ENCODE measurements around the gene PRKAG2.

Gene PRKAG2

DNA sequence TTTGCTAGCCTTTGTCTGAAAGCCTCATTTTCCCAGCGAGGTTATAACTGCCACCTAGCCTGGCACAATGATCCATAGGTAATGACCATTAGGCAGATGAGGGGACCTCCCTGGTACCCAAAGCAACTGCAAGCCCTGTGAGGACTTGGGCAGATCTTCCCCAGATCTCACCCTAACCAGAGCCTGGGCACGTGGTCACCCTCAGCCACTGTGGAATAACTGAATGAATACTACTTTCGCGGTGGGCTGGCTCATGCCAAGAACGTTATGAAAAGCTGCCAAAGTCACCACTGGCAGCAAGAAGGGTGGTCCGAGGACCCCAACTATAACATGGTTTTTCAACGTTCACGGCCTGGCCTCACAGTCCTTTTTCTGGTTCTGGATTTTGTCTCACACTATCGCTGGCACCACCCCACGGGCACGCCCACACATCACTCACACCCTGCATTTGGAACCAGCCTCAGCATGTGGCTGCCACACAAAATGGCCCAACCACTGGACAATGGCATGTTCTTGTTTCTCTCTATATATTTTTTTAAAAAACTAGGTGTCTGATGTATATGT is 3.4 kb downstream of the PRKAG2 start:
- no peaks in the 10 kb centered on the region for H3K9me3 ChIP-seq (ENCODE audit: control insufficient read depth in 5 of 5, low read length in 5 of 5)
- peaks cover 0 to 6% (median 0%) of the 10 kb centered on the region in 5 donors for H3K27me3 ChIP-seq (ENCODE audit: control insufficient read depth in 5 of 5, insufficient read depth in 4 of 5, low read length in 5 of 5)
- no peak overlapping the region for H3K27ac ChIP-seq (ENCODE audit: low read depth, low read length)
- H3K4me3 ChIP-seq (ENCODE audit: low read depth in 1 of 5, low read length in 5 of 5) = no peak overlapping the region
- no peak overlapping the region for H3K9ac ChIP-seq (ENCODE audit: low read length in 5 of 5)
- peaks cover 12 to 69% (median 49%) of the 10 kb centered on the region in 5 donors for H3K4me1 ChIP-seq (ENCODE audit: control insufficient read depth in 5 of 5, insufficient read depth in 5 of 5, low read length in 5 of 5)
- H3K36me3 ChIP-seq (ENCODE audit: control insufficient read depth in 5 of 5, insufficient read depth in 5 of 5, low read length in 5 of 5) = no peaks in the 10 kb centered on the region

DNA sequence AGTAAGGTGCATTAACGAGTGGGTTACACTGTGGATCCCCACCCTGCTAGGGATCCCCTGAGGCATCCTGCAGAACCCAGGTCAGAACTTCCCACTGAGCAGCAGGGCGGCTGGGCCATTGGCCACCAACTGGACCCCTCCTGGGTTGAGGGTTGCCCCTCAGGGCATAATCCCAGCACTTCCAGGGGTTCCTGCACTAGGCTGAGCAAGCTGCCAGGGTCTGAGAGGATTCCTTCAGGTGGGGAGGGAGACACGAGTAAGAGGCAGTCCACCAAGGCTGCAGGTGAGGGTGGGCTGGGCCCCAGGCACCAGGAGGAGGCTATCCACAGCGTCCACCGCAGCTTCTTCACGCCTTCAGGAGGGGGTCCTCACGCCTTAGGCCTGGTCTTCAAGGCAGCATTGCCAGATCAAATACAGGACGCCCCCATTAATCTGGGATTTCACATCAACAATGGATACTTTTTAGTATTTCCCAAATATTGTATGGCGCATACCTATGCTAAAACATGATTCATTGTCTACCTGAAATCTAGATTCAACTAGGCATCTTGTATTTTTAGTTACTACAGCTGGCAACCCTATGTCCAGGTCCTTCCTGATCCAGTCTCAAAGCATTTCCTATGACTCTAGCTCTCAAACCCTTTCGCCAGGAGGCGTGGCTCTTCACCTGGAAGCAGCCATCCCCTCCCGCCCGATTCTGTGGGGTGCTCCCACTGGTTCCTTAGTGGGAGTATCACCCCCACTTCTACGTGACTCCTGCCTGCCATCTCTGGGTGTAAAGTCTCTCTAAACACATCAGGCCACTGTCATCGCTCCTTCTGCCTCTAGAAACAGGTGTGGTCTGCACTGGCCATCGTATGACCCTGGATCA is 4.1 kb downstream of the PRKAG2 start:
- Histone ChIP-seq H3K4me1 (ENCODE audit: control insufficient read depth in 5 of 5, insufficient read depth in 5 of 5, low read length in 5 of 5) (peaks cover 13 to 69% (median 49%) of the 10 kb centered on the region in 5 donors), H3K27ac (ENCODE audit: low read depth, low read length) (no peak overlapping the region), H3K27me3 (ENCODE audit: control insufficient read depth in 5 of 5, insufficient read depth in 4 of 5, low read length in 5 of 5) (no peaks in the 10 kb centered on the region), H3K9me3 (ENCODE audit: control insufficient read depth in 5 of 5, low read length in 5 of 5) (no peaks in the 10 kb centered on the region), H3K9ac (ENCODE audit: low read length in 5 of 5) (no peak overlapping the region), H3K36me3 (ENCODE audit: control insufficient read depth in 5 of 5, insufficient read depth in 5 of 5, low read length in 5 of 5) (no peaks in the 10 kb centered on the region), H3K4me3 (ENCODE audit: low read depth in 1 of 5, low read length in 5 of 5) (no peak overlapping the region)

- H3K4me1 ChIP-seq (ENCODE audit: control insufficient read depth in 5 of 5, insufficient read depth in 5 of 5, low read length in 5 of 5) = peaks cover 13 to 70% (median 56%) of the 10 kb centered on the region in 5 donors
- no peaks in the 10 kb centered on the region for H3K27me3 ChIP-seq (ENCODE audit: control insufficient read depth in 5 of 5, insufficient read depth in 4 of 5, low read length in 5 of 5)
- no peaks in the 10 kb centered on the region for H3K36me3 ChIP-seq (ENCODE audit: control insufficient read depth in 5 of 5, insufficient read depth in 5 of 5, low read length in 5 of 5)
- H3K27ac ChIP-seq (ENCODE audit: low read depth, low read length) = no peak overlapping the region
- H3K9ac ChIP-seq (ENCODE audit: low read length in 5 of 5) = no peak overlapping the region
- H3K9me3 ChIP-seq (ENCODE audit: control insufficient read depth in 5 of 5, low read length in 5 of 5) = no peaks in the 10 kb centered on the region
- H3K4me3 ChIP-seq (ENCODE audit: low read depth in 1 of 5, low read length in 5 of 5) = no peak overlapping the region
Measured at GRCh38 chr7:151871904-151872303, 5.0 kb downstream of the PRKAG2 start.

DNA sequence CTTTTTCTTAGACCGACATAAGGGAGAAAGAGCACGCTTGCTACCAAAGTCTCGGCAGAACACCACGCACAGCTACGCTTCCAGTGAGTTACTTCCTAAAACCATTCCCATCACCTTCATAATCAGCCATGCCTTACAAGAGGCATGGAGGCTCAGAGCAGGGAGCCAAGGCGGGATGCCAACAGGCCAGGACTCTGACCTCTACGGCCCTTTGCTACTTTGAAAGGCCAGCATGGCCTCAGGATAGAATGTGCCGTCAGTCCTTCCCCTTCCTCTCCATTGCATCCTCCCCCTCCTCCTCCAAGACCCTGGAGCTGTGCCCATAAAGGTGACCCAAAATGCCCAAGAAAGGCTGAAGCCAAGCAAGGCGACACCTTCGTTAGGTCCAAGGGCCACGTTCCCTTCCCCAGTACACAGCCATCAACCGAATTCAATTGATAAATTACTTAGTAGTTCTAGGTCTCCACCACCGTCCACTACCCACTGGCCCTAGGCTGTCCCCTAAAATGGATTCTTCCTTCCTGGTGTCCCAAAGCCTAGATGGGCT is 5.7 kb downstream of the PRKAG2 start:
- peaks cover 13 to 63% (median 50%) of the 10 kb centered on the region in 5 donors for H3K4me1 ChIP-seq (ENCODE audit: control insufficient read depth in 5 of 5, insufficient read depth in 5 of 5, low read length in 5 of 5)
- H3K4me3 ChIP-seq (ENCODE audit: low read depth in 1 of 5, low read length in 5 of 5) = no peak overlapping the region
- H3K9ac ChIP-seq (ENCODE audit: low read length in 5 of 5) = no peak overlapping the region
- H3K27ac ChIP-seq (ENCODE audit: low read depth, low read length) = no peak overlapping the region
- no peaks in the 10 kb centered on the region for H3K9me3 ChIP-seq (ENCODE audit: control insufficient read depth in 5 of 5, low read length in 5 of 5)
- H3K36me3 ChIP-seq (ENCODE audit: control insufficient read depth in 5 of 5, insufficient read depth in 5 of 5, low read length in 5 of 5) = no peaks in the 10 kb centered on the region
- H3K27me3 ChIP-seq (ENCODE audit: control insufficient read depth in 5 of 5, insufficient read depth in 4 of 5, low read length in 5 of 5) = no peaks in the 10 kb centered on the region

- no peaks in the 10 kb centered on the region for H3K27me3 ChIP-seq (ENCODE audit: control insufficient read depth in 5 of 5, insufficient read depth in 4 of 5, low read length in 5 of 5)
- no peak overlapping the region for H3K4me3 ChIP-seq (ENCODE audit: low read depth in 1 of 5, low read length in 5 of 5)
- H3K27ac ChIP-seq (ENCODE audit: low read depth, low read length) = no peak overlapping the region
- H3K9me3 ChIP-seq (ENCODE audit: control insufficient read depth in 5 of 5, low read length in 5 of 5) = no peaks in the 10 kb centered on the region
- H3K36me3 ChIP-seq (ENCODE audit: control insufficient read depth in 5 of 5, insufficient read depth in 5 of 5, low read length in 5 of 5) = no peaks in the 10 kb centered on the region
- peaks cover 13 to 63% (median 49%) of the 10 kb centered on the region in 5 donors for H3K4me1 ChIP-seq (ENCODE audit: control insufficient read depth in 5 of 5, insufficient read depth in 5 of 5, low read length in 5 of 5)
- no peak overlapping the region for H3K9ac ChIP-seq (ENCODE audit: low read length in 5 of 5)
Measured at GRCh38 chr7:151869968-151870918, 6.7 kb downstream of the PRKAG2 start.

GRCh38 chr7:151869455-151869854 is 7.5 kb downstream of the PRKAG2 start:
- H3K36me3 ChIP-seq (ENCODE audit: control insufficient read depth in 5 of 5, insufficient read depth in 5 of 5, low read length in 5 of 5) = no peaks in the 10 kb centered on the region
- no peak overlapping the region for H3K9ac ChIP-seq (ENCODE audit: low read length in 5 of 5)
- H3K27ac ChIP-seq (ENCODE audit: low read depth, low read length) = no peak overlapping the region
- H3K9me3 ChIP-seq (ENCODE audit: control insufficient read depth in 5 of 5, low read length in 5 of 5) = no peaks in the 10 kb centered on the region
- no peaks in the 10 kb centered on the region for H3K27me3 ChIP-seq (ENCODE audit: control insufficient read depth in 5 of 5, insufficient read depth in 4 of 5, low read length in 5 of 5)
- peaks cover 13 to 63% (median 43%) of the 10 kb centered on the region in 5 donors for H3K4me1 ChIP-seq (ENCODE audit: control insufficient read depth in 5 of 5, insufficient read depth in 5 of 5, low read length in 5 of 5)
- peak overlapping the region in 1 of 5 donors; percentile 38 for H3K4me3 ChIP-seq (ENCODE audit: low read depth in 1 of 5, low read length in 5 of 5)

GRCh38 chr7:151869109-151869428 is 7.8 kb downstream of the PRKAG2 start:
- no peaks in the 10 kb centered on the region for H3K9me3 ChIP-seq (ENCODE audit: control insufficient read depth in 5 of 5, low read length in 5 of 5)
- no peaks in the 10 kb centered on the region for H3K27me3 ChIP-seq (ENCODE audit: control insufficient read depth in 5 of 5, insufficient read depth in 4 of 5, low read length in 5 of 5)
- H3K27ac ChIP-seq (ENCODE audit: low read depth, low read length) = no peak overlapping the region
- peaks cover 13 to 66% (median 45%) of the 10 kb centered on the region in 5 donors for H3K4me1 ChIP-seq (ENCODE audit: control insufficient read depth in 5 of 5, insufficient read depth in 5 of 5, low read length in 5 of 5)
- no peaks in the 10 kb centered on the region for H3K36me3 ChIP-seq (ENCODE audit: control insufficient read depth in 5 of 5, insufficient read depth in 5 of 5, low read length in 5 of 5)
- H3K9ac ChIP-seq (ENCODE audit: low read length in 5 of 5) = peak overlapping the region in 1 of 5 donors; percentile 60
- peak overlapping the region in 2 of 5 donors; percentile 31 to 38 for H3K4me3 ChIP-seq (ENCODE audit: low read depth in 1 of 5, low read length in 5 of 5)

DNA sequence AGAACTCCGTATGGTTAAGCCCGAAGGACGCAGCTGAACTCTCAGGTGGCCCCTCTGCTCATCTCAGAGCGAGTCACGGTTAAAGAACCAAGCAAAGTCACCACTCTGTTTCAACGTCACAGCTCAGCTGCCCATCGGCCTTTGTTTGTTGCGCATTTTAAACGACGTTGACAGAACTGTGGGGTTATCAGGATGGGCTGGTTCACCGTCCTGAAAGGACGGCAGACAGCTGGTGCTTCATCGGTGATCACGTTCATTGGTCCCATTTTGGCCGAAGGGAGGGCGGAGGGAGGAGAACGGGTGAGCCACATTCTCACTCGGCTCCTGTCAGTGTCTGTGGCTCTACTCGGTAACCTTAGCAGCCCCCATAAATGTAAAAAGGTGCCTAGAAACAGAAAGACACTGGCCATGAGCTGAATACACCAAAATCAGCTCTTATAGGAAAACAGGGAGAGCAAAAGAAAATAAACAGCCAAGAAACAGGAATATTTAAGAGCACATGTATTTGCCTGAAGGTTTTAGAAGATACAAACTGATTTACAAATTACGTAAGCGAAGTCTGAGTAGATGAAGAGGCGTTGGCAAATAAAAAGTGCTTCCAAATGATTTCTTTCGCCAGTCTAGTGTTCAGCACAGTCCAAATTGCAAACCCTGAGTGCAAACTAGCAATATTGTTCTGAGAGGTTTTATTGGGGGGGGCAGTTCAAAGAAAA is 8.4 kb downstream of the PRKAG2 start:
- Histone ChIP-seq H3K4me1 (ENCODE audit: control insufficient read depth in 5 of 5, insufficient read depth in 5 of 5, low read length in 5 of 5) (peaks cover 13 to 69% (median 50%) of the 10 kb centered on the region in 5 donors), H3K9me3 (ENCODE audit: control insufficient read depth in 5 of 5, low read length in 5 of 5) (no peaks in the 10 kb centered on the region), H3K27ac (ENCODE audit: low read depth, low read length) (peak overlapping the region; percentile 27), H3K36me3 (ENCODE audit: control insufficient read depth in 5 of 5, insufficient read depth in 5 of 5, low read length in 5 of 5) (no peaks in the 10 kb centered on the region), H3K27me3 (ENCODE audit: control insufficient read depth in 5 of 5, insufficient read depth in 4 of 5, low read length in 5 of 5) (no peaks in the 10 kb centered on the region), H3K4me3 (ENCODE audit: low read depth in 1 of 5, low read length in 5 of 5) (peak overlapping the region in 3 of 5 donors; percentile 3 to 31 (median 5)), H3K9ac (ENCODE audit: low read length in 5 of 5) (peak overlapping the region in 2 of 5 donors; percentile 35 to 60)

DNA sequence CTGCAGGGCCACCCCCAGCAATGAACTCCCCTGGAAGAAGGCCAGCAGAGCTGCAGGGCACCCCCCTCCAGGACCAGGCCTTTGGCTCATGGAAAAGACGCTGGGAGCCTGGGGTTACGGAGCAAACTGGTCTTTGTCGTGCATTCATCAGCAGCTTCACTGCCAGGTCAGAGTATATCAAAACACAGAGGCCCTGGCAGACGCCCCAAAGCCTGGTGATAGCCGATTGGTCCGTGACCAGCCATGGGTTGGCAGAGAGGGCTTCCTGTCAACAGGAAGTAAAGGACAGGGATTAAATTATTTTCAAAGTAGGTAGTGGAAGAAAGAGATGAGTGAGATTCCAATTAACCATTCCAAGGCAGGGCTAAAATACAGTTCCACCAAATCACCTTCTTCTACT is 9.0 kb downstream of the PRKAG2 start:
- Histone ChIP-seq H3K4me1 (ENCODE audit: control insufficient read depth in 5 of 5, insufficient read depth in 5 of 5, low read length in 5 of 5) (peaks cover 13 to 70% (median 52%) of the 10 kb centered on the region in 5 donors), H3K27me3 (ENCODE audit: control insufficient read depth in 5 of 5, insufficient read depth in 4 of 5, low read length in 5 of 5) (no peaks in the 10 kb centered on the region), H3K36me3 (ENCODE audit: control insufficient read depth in 5 of 5, insufficient read depth in 5 of 5, low read length in 5 of 5) (no peaks in the 10 kb centered on the region), H3K9ac (ENCODE audit: low read length in 5 of 5) (no peak overlapping the region), H3K4me3 (ENCODE audit: low read depth in 1 of 5, low read length in 5 of 5) (peak overlapping the region in 2 of 5 donors; percentile 3 to 31), H3K27ac (ENCODE audit: low read depth, low read length) (peak overlapping the region; percentile 27), H3K9me3 (ENCODE audit: control insufficient read depth in 5 of 5, low read length in 5 of 5) (no peaks in the 10 kb centered on the region)
